GM12891 (cell line): ENCODE data around the gene MYBPHL. TPM values are rescaled to one million over a fixed set of nuclear protein-coding genes. Genes with fewer than 3 reads are reported as not detected.

Experiments used
- DNase-seq: peaks from one replicate; pipeline ENCODE4 v3.0.0; 2011; ENCODE audit warnings: low spot score; ENCODE audit not compliant: insufficient read length
- FAIRE-seq: peaks from 2 replicates; lab custom pipeline; 2011; peaks lifted over from hg19 to GRCh38; lab: Jason Lieb, UNC
- PAX5 ChIP-seq: IDR thresholded peaks from 2 replicates; pipeline ENCODE4 v1.6.1; 2011; ENCODE audit warnings: low read length, moderate library complexity, mild to moderate bottlenecking; ENCODE audit not compliant: insufficient read depth, severe bottlenecking
- POLR2A ChIP-seq: IDR thresholded peaks from 2 replicates; pipeline ENCODE4 v1.6.1; 2011; ENCODE audit warnings: low read depth, low read length, control low read depth
- POLR2AphosphoS5 ChIP-seq: IDR thresholded peaks from 2 replicates; pipeline ENCODE4 v1.6.1; 2011; ENCODE audit warnings: low read depth, low read length, control low read depth
- POU2F2 ChIP-seq: IDR thresholded peaks from 2 replicates; pipeline ENCODE4 v1.6.1; 2011; ENCODE audit warnings: low read depth, mild to moderate bottlenecking, control low read depth, low read length, moderate library complexity
- SPI1 ChIP-seq: IDR thresholded peaks from 2 replicates; pipeline ENCODE4 v1.6.1; 2011; ENCODE audit warnings: low read depth, low read length, control low read depth
- TAF1 ChIP-seq: IDR thresholded peaks from 2 replicates; pipeline ENCODE4 v1.6.1; 2011; ENCODE audit warnings: low read depth, low read length, control low read depth
- polyA plus RNA-seq: library from polyadenylated mRNA; unstranded; fragments of >200 nt; gene quantifications from one replicate; pipeline ENCODE4 v1.2.1, GENCODE V29; 2012; ENCODE audit warnings: low read depth, missing spikeins, inconsistent platforms; ENCODE audit not compliant: missing spikeins

The MYBPHL gene
- 0.08 TPM for polyA plus RNA-seq

- DNase-seq (no peak), FAIRE-seq (no peak)
- TF ChIP-seq POLR2A (no peak), POLR2AphosphoS5 (no peak), POU2F2 (no peak)
Measured at GRCh38 chr1:109306832-109307273, at the start of gene MYBPHL. MYBPHL (minus strand) TSS chr1:109307011; CDS start chr1:109306991, 20 bp downstream.

GRCh38 chr1:109356505-109356904 lies 49.7 kb upstream of the MYBPHL start:
- no peak for TF ChIP-seq SPI1
- TF ChIP-seq PAX5: no peak
- no peak for TF ChIP-seq TAF1
- no peak for TF ChIP-seq POU2F2
- TF ChIP-seq POLR2AphosphoS5: no peak
- no peak for TF ChIP-seq POLR2A
- no peak for FAIRE-seq

GRCh38 chr1:109354929-109355328 lies 48.1 kb upstream of the MYBPHL start:
- no peak for FAIRE-seq
- TF ChIP-seq POU2F2: no peak
- TF ChIP-seq POLR2A: no peak
- no peak for TF ChIP-seq SPI1
- TF ChIP-seq TAF1: no peak
- no peak for TF ChIP-seq POLR2AphosphoS5
- TF ChIP-seq PAX5: no peak

More at GRCh38 chr1:109356505-109356904, 49.7 kb upstream of the MYBPHL start:
- no peak for DNase-seq

GRCh38 chr1:109351457-109351856 lies 44.6 kb upstream of the MYBPHL start:
- no peak for TF ChIP-seq POU2F2
- no peak for TF ChIP-seq TAF1
- TF ChIP-seq POLR2A: no peak
- no peak for TF ChIP-seq PAX5
- no peak for TF ChIP-seq SPI1
- no peak for FAIRE-seq
- DNase-seq: no peak

More at GRCh38 chr1:109354929-109355328, 48.1 kb upstream of the MYBPHL start:
- DNase-seq: no peak

- FAIRE-seq (no peak), DNase-seq (no peak)
- TF ChIP-seq POLR2AphosphoS5 (no peak), POU2F2 (no peak), SPI1 (no peak), POLR2A (no peak), PAX5 (no peak), TAF1 (no peak)
Measured at GRCh38 chr1:109350655-109351054, 43.8 kb upstream of the MYBPHL start.

- DNase-seq (no peak), FAIRE-seq (no peak)
- no peak for TF ChIP-seq TAF1
- no peak for TF ChIP-seq PAX5
Measured at GRCh38 chr1:109350182-109350581, 43.4 kb upstream of the MYBPHL start.

GRCh38 chr1:109347511-109347910 lies 40.7 kb upstream of the MYBPHL start:
- FAIRE-seq (no peak), DNase-seq (no peak)
- TF ChIP-seq POLR2AphosphoS5 (no peak), POU2F2 (no peak), SPI1 (no peak), TAF1 (no peak), POLR2A (no peak), PAX5 (no peak)

- FAIRE-seq: no peak
- TF ChIP-seq POLR2AphosphoS5 (no peak), POLR2A (no peak), POU2F2 (no peak), TAF1 (no peak), PAX5 (no peak), SPI1 (no peak)
- DNase-seq: no peak
Measured at GRCh38 chr1:109341944-109342930, 35.4 kb upstream of the MYBPHL start.

GRCh38 chr1:109338608-109339007 lies 31.8 kb upstream of the MYBPHL start:
- DNase-seq (no peak), FAIRE-seq (no peak)
- no peak for TF ChIP-seq SPI1
- TF ChIP-seq PAX5: no peak
- no peak for TF ChIP-seq POLR2A
- no peak for TF ChIP-seq TAF1
- no peak for TF ChIP-seq POLR2AphosphoS5
- no peak for TF ChIP-seq POU2F2

GRCh38 chr1:109338091-109338490 lies 31.3 kb upstream of the MYBPHL start:
- FAIRE-seq (no peak), DNase-seq (no peak)
- no peak for TF ChIP-seq POLR2AphosphoS5
- no peak for TF ChIP-seq POU2F2
- no peak for TF ChIP-seq SPI1
- TF ChIP-seq TAF1: no peak
- no peak for TF ChIP-seq PAX5
- TF ChIP-seq POLR2A: no peak
